Colon (tissue), 2 donors: ENCODE measurements around the gene FAM78B.

ENCODE experiments used
- FAIRE-seq: peaks from 2 replicates; lab custom pipeline; 2012; peaks lifted over from hg19 to GRCh38; lab: Jason Lieb, UNC
- donor health status: control.
- donor health status: control.

The FAM78B gene

DNA sequence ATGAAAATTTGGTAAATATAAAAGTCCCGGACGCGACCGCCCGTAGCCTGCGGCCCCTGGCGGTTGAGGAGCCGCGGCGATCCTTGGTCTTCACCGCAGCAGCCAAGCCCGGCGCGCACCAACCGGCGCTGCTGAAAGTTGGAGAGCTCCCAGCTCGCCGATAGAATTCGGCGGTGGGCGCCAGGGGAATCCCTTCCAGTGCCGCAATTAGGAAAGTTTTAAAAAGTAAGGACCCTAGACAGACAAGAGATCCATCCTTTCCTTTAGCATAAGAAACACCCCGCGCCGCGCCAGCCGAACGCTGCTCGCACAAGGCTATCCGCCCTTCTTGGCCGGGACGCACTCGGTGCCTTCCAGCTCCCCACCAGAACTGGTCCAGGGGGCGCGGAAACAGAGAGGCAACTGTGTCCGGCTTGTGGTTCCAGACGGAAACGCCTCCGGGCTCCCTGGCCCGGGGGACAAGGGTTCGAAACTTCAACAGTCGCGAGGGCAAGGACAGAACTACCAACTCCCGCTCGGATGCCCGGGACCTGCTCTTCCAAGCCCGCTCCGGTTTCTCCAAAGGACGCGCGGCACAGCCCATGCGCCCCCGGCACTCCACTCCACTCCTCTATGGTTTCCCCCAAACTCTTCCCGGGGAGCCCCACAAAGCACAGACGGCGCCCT, 1.7 kb downstream of the FAM78B start:
- FAIRE-seq, result no peak

DNA sequence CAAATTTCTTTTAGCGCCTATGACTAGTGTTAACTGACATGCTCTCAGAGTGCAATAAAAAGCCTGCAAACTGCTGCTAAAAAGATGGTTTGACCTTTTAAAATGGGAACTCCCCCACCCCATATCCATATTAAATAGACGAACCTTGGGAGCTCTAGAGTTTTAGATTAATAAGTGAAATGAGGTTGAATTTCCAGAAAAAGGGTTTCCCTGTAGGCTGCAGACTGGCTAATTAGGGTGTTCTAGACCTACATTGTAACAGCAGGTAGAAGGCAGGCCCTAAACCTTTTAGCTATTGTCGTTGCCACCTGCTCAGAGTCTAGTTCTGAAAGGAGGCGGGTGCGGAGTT, 2.2 kb downstream of the FAM78B start:
- no peak for FAIRE-seq

DNA sequence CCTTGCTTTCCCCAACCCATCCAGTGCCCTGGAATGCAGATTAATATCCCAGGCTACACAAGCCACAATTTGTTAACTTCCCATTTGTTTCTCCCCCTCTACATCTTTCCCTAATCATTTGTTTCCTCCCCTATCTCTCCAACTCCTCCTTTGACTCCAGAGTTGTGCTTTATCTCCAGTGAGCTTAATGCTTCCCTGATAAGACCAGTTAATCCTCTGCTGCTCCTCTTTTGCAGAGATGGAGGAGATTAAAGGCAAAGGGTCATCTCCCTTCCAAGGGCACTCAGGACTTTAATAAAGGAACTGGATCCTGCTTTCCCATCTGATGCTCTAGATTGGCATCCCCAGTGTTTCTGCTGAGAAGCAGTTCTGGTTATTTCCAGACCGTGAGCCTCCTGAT, 7.1 kb downstream of the FAM78B start:
- FAIRE-seq, result no peak

DNA sequence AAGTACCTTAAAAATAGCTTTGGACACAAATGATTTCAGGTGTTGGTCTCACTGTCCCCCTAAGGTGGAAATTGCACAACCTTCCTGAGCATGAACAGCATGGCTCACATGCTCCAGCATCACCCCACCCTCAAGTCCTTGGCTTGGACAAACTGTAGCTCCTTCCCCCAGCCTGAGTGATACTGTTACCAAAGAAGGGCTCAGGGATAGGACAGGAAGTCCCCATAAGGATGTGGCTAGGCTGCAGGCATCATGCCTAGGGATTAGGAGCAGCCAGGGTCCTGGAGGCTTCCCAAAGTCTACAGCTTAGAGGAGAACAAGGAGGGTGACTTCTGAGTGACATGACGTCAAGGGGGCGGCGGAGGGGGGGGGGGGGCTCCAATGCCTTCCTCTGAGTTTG, 10.1 kb downstream of the FAM78B start:
- FAIRE-seq, result no peak

DNA sequence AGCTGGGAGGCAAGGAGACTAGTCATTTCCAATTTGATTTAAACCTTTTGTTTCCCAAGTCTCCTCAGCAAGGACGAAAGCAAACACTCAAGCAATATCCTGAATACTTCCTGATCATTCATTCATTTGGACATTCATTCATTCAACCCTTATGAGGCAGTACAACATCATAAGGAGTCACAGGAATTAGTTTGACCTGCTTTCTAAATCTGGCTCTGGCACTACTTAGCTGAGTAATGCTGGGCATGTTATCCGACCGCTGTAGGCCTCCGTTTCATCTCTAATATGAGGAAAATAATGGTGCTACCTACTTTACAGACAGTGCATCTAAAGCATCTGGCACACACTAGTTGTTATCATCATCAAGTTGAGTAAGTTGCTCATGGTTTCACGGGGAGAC, 11.7 kb downstream of the FAM78B start:
- FAIRE-seq, result no peak

DNA sequence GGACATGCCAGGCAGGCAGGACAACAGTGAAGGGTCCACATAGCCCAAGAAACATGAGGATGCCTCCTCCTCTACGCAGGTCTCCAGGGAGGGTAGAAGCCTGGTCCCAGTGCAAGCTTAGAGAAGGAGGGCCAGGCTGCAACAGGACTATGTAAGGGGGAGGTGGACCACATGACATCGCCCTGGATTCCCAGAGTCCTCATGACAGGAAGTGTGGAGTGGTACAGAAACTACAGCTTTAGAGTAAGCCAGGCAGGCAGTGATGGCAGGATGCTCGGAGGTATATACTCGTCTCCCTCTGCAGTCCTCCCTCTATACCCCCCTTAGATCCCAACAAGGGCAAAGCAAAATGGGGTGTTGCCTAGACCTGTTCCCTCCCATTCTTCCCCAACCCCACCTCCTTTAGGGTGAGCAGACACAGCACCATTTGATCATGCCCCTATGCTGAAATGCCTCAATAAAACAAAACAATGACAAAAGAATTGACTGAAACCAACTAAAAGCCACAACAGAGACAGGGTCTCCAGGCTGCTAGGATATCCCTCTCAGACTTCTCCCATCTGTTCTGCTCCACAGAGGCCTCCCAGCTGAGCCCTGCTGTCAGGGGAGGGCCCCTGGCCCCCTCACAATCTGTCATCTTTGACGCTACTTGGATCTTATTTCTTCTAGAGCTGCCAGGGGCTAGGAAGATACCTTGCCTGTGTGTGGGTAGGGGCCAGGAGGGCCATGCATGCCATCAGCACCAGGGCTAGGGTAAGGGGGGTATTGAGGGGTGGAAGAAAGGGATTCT, 13.1 kb downstream of the FAM78B start:
- FAIRE-seq, result no peak

DNA sequence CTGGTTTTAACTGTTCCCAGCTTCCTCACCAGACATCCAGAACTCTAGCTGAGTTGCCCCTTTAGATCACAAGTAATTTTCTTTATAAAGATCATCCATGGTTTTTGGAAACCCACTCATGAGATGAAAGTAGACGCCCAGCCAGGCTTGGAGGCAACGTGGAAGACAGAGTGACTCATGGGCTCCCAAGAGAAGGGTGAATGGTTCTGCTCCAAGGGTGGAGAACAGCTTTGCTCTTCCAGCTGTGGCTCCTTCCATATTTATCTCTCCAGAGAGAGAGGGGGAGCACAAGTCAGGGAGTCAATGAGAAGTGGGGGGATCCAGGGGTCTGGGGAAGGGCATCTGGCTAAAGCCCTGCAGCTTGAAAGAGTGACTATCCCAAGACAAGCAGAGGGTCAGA, 13.8 kb downstream of the FAM78B start:
- FAIRE-seq, result no peak

DNA sequence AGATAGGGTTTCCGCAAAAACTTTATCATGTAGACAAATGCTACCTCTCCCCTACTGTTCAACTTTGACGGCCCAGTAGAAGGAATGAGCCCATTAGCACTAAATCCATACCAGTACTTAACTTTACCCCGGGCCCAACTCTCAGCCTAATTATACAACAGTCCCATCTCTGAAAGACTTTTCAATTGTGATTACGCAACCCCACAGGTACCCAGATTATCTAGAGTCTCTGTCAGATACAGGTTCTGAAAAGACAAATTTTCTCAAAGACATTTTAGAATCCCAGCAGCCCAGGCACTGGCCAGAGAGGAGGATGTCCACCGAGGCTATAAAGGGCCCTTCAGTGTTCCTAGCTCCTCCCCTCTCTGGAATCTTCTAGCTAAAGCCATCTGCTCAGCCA, 15.0 kb downstream of the FAM78B start:
- no peak for FAIRE-seq

DNA sequence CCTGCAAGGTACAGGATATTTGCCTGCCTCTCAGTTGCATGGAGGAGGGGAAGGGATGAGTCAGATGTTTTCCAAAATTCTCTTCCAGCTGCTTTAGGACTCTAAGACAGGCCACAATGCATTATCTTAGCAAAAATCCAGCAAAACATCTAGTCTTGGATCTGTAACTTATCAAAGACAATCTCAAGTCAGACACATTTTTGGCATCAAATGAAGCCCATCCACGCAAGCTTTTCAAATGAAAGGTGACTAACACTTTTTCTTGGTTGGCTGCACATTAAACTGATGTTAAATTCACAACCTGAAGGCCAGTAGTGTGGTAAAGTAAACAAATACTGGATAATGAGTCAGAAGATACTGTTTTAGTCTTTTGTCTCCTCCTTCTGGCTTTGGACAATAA, 21.3 kb downstream of the FAM78B start:
- no peak for FAIRE-seq

DNA sequence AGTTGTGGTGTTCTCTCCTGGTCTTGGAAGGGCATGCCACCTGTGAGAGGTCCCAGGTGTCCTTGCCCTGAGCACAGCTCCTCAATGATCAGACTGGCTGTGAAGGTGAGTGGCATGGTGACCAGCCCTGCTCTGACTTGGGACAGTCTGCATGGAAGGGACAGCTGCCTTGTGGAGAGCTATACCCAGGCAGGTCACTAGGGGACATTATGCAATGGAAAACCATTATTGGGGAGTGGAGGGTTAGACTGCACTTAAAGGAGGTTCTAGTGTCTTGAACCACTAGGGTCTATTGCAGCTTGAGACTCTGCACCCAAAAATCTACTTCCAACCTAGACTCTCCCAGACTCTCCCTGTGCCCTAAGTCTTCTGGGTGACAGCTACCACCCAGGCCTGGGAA, 24.8 kb downstream of the FAM78B start:
- FAIRE-seq, result no peak

DNA sequence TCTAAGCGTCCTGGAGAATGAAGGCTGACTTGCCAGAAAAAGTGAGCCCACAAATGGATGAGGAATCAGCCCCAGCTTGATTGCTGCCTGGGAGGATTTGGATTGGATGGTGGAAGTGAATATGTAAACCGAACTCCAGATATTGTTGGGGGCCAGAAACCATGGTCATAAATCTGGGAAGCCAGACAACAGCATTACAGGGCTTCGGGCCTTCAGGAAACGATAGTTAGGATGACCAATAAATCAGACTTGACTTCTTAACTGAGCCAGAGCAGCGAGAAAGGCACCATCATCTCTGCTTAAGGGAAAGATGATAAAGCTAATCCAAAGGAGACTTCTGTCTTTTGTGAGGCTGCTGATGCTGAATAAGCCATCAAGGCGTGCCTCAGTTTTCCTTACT, 26.6 kb downstream of the FAM78B start:
- no peak for FAIRE-seq

DNA sequence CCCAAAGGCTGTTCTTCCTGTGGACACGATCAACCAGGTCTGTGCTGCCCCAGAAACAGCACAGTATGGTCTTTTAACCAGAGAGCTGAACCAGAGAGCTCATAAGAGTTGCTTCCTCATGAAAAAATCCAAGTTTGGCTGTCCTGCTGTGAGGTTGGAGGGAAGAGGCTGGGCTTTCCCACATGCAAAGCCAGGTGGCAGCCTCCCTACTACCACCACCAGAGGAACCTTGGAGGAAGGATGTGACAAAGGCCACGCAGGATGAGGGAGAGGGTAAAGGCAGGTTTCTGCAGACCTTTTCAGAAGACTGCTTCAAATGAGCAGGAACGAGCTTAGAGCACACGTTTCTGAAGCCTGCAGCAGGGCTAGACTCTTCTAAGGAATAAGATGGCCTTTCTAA, 27.1 kb downstream of the FAM78B start:
- FAIRE-seq, result no peak

DNA sequence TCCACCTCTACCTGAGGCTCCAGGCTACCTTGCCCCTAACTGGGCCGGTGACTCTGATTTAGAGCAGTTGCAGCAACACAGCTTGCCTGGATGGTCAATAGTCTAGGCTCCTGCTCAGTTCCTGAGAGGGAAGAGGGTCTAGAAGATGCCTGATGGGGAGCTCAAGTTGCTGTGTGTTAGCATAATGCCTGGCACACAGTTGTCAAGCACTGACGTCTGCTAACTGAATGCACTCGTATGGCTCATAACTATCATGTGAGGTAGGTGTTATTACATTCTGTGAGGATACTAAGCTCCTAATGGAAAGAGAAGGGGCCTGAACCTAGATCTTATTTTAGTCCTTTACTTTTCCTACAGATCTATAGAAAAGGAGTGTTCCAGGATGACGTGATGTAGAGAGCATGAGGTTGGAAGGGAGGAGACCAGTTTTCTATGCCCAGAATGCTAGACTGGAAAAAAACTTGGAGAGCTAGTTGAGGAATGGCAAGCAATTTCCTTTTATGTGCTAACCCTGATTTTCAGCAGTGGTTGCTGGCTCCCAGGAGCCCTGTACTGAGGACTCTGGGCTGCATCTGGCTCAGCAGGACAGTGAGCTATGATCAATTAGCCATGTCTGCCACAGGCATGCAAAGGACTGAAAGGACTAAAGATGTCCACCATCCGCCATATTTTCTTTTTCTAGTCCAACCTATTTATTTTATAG, 30.0 kb downstream of the FAM78B start:
- FAIRE-seq, result no peak

DNA sequence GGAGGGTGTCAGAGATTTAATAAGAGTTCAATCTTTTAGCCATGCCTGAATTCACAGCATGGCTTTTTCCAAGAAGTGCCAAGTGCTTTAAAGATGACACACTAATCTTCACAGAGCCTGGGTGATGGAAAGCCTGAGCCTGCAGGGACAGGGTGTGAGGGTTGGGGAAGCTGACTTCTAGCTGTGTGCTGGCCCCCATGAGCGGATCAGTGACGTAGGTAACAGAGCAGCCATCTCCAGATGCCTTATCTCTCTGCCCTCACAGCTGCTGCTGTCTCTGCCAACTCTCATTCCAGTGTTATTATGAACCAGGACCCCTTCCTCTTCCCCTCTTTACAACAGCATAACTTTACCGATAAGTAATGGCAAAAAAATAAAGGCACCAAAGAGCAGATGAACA, 30.6 kb downstream of the FAM78B start:
- no peak for FAIRE-seq

DNA sequence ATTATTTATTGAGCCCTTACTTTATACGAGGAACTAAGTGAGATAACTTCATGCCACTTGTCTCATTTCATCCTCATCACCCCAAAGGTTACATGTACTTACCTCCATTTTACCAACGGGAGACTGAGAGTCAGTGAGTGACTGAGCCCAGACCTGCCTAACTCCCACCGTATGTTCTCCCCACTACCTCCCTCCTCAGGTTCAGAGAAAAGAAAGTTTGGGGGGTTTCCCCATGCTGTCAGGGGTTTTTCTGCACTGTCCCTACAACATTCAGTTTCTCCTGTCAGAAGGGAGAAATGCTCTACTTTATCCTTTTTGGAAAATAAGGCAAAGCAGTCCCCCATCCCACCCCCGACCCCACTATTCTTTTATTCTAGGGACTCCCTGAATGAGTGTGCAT, 32.9 kb downstream of the FAM78B start:
- no peak for FAIRE-seq

DNA sequence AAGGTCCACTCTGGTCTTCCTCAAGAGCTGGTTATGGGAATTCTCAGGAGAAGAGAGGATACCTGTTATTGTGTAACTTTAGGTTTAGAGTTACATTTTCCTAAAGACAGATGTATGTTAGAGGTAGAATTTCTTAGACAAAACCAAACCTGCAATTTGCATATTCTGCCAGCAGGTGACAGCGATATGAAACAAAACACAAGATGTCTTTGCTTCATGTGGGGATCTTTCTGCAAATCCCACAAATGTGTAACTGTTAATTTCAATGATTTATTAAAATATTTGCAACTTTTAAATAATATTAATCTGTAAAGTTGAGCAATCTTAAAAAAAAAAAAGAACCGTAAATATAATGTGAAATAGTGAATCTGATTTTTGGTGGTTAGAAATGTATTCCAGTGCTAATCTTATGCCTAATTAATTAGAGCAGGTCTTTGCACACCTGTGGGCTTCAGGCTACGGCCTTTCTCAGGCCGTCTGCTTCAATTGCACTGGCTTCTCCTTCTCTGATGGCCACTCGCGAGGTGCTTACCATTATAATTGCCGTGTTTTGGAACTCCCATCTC, 33.4 kb downstream of the FAM78B start:
- FAIRE-seq, result no peak

DNA sequence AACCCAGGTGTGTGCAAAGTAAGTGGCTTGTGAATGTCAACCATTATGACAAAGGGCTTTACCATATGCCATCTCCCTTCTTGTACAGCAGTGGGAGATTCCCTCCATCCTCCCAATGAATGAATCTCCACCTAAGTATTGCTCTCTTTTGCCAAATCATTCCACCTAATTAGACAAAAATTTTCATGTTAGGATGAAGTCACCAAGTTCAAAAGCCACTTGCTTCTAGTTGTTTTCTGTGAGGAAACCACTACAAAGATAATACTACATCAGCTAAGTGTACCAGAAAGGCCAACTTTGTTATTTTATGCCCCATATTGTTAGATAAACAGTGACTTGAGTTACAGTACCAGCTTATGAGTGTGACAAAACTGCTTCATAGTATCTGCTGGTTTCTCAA, 34.3 kb downstream of the FAM78B start:
- no peak for FAIRE-seq

DNA sequence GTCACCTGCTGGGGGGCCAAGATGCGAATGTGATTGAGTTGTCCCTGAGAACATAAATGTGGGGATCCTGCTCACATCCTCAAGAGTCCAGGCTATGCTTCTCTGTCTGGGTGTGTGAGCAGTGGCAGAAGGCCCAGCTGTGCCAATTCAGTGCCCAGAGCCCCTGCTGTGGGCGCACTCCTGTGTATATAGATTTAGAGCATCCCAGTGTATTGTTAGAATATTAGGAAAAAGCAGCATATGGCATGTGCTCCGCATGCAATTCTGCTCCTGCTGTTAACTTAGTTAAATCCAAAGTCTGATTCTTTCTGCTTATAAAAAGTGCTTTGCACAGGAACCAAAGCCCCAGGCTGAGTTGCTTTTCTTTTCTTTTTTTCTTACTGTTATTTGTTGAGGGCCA, 37.8 kb downstream of the FAM78B start:
- no peak for FAIRE-seq

DNA sequence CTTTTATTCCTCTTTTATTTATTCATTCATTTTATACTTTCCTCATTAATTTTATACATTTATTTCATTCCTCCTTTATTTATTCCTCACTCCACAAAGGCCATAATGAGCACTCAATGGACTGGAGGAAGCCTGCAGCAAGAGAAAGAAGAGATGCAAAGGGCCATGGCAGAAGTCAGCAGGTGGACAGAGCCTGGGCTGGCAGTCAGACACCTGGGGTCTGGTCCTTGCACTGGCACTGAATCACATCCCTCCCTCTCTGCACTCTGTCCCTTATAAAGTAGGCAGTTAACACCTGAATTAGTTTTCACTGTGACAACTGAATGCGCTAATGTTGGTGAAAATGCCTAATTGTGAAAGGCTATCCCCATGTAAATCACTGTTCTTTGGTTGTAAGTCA, 38.6 kb downstream of the FAM78B start:
- FAIRE-seq, result no peak

DNA sequence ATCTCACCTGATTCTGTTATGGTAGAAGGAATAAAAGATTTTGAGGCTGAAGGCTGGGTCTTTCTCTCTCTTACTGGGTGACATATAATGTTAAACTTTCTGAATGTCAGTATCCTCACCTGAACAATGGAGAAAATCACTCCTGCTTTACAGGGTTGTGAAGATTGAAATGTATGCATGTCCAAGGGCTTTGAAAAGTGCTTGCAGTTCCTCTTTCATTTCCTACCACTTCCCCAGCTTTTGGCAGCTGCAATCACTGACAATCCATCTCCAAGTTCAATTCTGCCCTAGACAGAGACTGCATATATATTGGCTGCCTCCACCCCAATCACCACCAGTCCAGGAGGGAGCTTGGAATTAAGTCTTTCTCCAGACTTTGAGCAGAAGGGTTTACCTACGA, 39.8 kb downstream of the FAM78B start:
- no peak for FAIRE-seq

DNA sequence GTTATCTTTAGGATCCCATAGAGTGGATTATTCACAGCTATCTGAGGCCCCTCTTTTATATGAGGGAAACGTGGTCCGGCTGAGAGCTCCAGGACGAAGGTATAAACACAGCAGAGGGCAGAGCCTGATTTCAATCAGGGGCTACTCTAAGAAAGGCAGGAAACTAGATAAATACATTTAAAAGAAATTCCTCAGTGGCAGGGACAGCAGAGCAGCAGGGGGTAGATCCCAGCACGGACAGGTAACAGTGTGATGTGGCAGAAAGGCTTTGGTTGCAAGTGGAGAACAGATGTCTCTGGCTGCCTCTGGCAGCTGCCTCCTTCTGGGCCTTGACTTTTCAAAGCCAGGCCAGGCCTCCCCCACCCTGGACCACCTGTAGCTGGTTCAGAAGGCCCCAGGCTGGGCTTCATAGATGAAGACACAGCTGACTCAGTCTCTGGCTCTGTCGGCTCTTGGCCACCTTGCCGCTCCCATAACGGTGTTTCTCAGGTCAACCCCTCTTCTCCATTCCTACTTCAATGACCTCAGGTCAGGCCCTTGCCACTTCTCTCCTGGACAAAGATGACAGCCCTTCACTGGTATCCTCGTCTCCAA, 43.8 kb downstream of the FAM78B start:
- no peak for FAIRE-seq

DNA sequence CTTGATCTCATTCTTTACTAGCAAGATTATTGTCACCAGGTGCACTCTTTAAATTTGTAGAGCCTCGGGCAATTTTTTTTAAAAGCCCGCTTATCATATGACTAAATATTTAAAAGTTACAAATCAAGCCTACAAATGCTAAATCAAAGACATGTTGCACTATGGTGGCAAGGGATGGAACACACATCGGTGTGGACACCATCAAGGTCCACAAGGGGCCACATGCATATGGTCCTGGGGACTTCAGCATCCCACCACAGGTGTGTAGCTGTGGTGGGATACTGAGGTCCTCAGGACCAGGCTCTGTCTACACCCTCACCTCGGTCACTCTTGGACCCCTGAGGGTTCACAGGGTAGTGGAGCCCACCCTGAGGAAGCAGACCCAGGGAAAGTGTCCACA, 45.8 kb downstream of the FAM78B start:
- FAIRE-seq, result no peak

DNA sequence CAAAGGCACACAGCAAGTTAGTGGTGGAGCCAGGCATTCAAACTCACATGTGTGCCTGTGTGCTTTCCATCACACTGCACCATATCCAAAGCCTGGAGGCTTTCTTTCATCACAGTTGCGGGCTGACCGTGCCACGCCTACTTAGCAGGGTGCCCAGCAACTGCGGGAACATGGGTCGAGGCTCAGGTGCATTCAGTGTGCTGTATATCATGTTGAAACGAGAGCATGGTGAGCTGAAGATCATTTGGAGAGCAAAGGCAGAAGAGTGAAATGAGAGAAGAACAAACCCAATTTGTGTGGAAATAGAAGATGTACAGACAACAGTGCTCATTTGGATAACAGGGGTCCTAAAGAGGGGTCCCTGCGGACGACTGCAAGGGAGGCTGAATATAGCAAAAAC, 46.5 kb downstream of the FAM78B start:
- no peak for FAIRE-seq
